Kidney (tissue), 14 donors: ENCODE results near the gene ABLIM2. TPM values are rescaled to one million over a fixed set of nuclear protein-coding genes. Genes with fewer than 3 reads are reported as not detected.

ENCODE experiments used
- DNase-seq, 5 donors: peaks; one replicate each; pipeline ENCODE4 v3.0.0-alpha.2; 2013 to 2020
- FAIRE-seq: peaks from 2 replicates; lab custom pipeline; 2012; peaks lifted over from hg19 to GRCh38; lab: Jason Lieb, UNC
- H3K27ac ChIP-seq, 2 donors: one replicate each; pipeline ENCODE4 v1.7.0; 2013; ENCODE audit warnings: low read depth in 2 of 2, low read length in 2 of 2, inconsistent platforms in 1 of 2
- H3K27me3 ChIP-seq: one replicate; pipeline ENCODE4 v1.7.1; 2013; ENCODE audit warnings: low read length, inconsistent platforms; ENCODE audit not compliant: control insufficient read depth, insufficient read depth
- H3K36me3 ChIP-seq, 3 donors: one replicate each; pipeline versions ENCODE4 v1.7.0 to v1.7.1; 2013; ENCODE audit warnings: low read length in 3 of 3, control low read depth in 1 of 3, inconsistent platforms in 1 of 3; ENCODE audit not compliant: insufficient read depth in 3 of 3, control insufficient read depth in 2 of 3
- H3K4me1 ChIP-seq, 3 donors: one replicate each; pipeline versions ENCODE4 v1.7.0 to v1.7.1; 2013; ENCODE audit warnings: low read length in 3 of 3, inconsistent platforms in 1 of 3, low read depth in 1 of 3; ENCODE audit not compliant: control insufficient read depth in 2 of 3, insufficient read depth in 2 of 3
- H3K4me3 ChIP-seq, 3 donors: one replicate each; pipeline versions ENCODE4 v1.7.0 to v1.8.1; 2013; ENCODE audit warnings: low read length in 3 of 3, control low read depth in 1 of 3, inconsistent platforms in 1 of 3
- H3K9ac ChIP-seq, 3 donors: one replicate each; pipeline versions ENCODE4 v1.7.0 to v1.7.1; 2013; ENCODE audit warnings: low read length in 3 of 3, control low read depth in 1 of 3, inconsistent platforms in 1 of 3
- H3K9me3 ChIP-seq, 3 donors: one replicate each; pipeline versions ENCODE4 v1.7.0 to v1.7.1; 2013; ENCODE audit warnings: low read length in 3 of 3, control low read depth in 1 of 3, inconsistent platforms in 1 of 3; ENCODE audit not compliant: control insufficient read depth in 2 of 3, insufficient read depth in 1 of 3
- CTCF ChIP-seq: IDR thresholded peaks from 3 replicates; pipeline ENCODE4 v1.5.1; 2012; ENCODE audit warnings: mild to moderate bottlenecking, moderate library complexity, borderline replicate concordance; ENCODE audit not compliant: insufficient read depth; ENCODE audit errors: extremely low read depth
- intact Hi-C: fragments of 100-400 bp; cut with DNase I; formaldehyde crosslinking; loops from one replicate; pipeline ENCODE4 v1.11.1; 2022
- polyA plus RNA-seq: library from polyadenylated mRNA; stranded (reverse); fragments of 350-450 nt; fragmentation: Illumina TruSeq; extraction: RNeasy Lipid Tissue Mini Kit (QIAGEN cat#74804); gene quantifications from one replicate; pipeline ENCODE4 v1.2.3, GENCODE V29; 2014; ENCODE audit warnings: low read depth, low replicate concordance; ENCODE audit not compliant: insufficient read depth
- total RNA-seq: library from RNA; stranded (reverse); fragmentation: NEBNext Ultra II Directional; extraction: Animal tissue kit (Norgen Biotek cat#: 25700); gene quantifications from one replicate; pipeline ENCODE4 v1.2.1, GENCODE V29; 2021
- donor health status: control.
- donor health status: control.
- donor health status: control.
- donor health status: control.
- donor health status: control.
- donor health status: DM: yes; HTN: yes; CAD: no.
- donor health status: Normal renal cell carcinoma (clear cell type).

The ABLIM2 gene
- total and polyA plus RNA-seq, 2 donors from 2014 or later: 9.5 to 23.3 TPM

GRCh38 chr4:8063974-8064563, 94.5 kb downstream of the ABLIM2 start:
- Histone ChIP-seq H3K4me3 (no peak overlapping the region), H3K4me1 (no peaks in the 10 kb centered on the region), H3K27me3 (no peaks in the 10 kb centered on the region), H3K36me3 (no peaks in the 10 kb centered on the region), H3K9ac (no peak overlapping the region), H3K9me3 (peaks cover 0 to 16% (median 0%) of the 10 kb centered on the region in 3 donors), H3K27ac (no peak overlapping the region)
- FAIRE-seq: no peak
- no peak for DNase-seq
- no peak for TF ChIP-seq CTCF
- intact Hi-C loops: no loop called here

GRCh38 chr4:8061573-8061972, 97.0 kb downstream of the ABLIM2 start:
- intact Hi-C loops: no loop called here
- Histone ChIP-seq H3K27me3 (no peaks in the 10 kb centered on the region), H3K9ac (no peak overlapping the region), H3K36me3 (no peaks in the 10 kb centered on the region), H3K4me3 (no peak overlapping the region), H3K27ac (no peak overlapping the region), H3K9me3 (peaks cover 0 to 16% (median 0%) of the 10 kb centered on the region in 3 donors), H3K4me1 (no peaks in the 10 kb centered on the region)
- no peak for TF ChIP-seq CTCF
- no peak for DNase-seq
- FAIRE-seq: no peak

- Histone ChIP-seq H3K9ac (no peak overlapping the region), H3K27ac (no peak overlapping the region)
- intact Hi-C loops: no loop called here
Observed at GRCh38 chr4:8061145-8061544, 97.5 kb downstream of the ABLIM2 start.

More at GRCh38 chr4:8061145-8061544, 97.5 kb downstream of the ABLIM2 start:
- H3K27me3 ChIP-seq: no peaks in the 10 kb centered on the region
- no peaks in the 10 kb centered on the region for H3K36me3 ChIP-seq
- DNase-seq (no peak), FAIRE-seq (no peak)
- H3K4me1 ChIP-seq: no peaks in the 10 kb centered on the region
- no peak for TF ChIP-seq CTCF
- H3K4me3 ChIP-seq: no peak overlapping the region
- peaks cover 0 to 16% (median 0%) of the 10 kb centered on the region in 3 donors for H3K9me3 ChIP-seq
